Hypothalamus (tissue), 51 donors: ENCODE measurements around the gene TMEM266.

Source experiments
- DNase-seq, 51 donors: peaks; one replicate each; lab custom pipeline; 2025; lab: John Stamatoyannopoulos, UW

Gene TMEM266

GRCh38 chr15:76127169-76127568 lies 67.4 kb downstream of the TMEM266 start:
- DNase-seq: no peak

GRCh38 chr15:76127880-76128279 lies 68.1 kb downstream of the TMEM266 start:
- DNase-seq: no peak

GRCh38 chr15:76134537-76134936 lies 74.8 kb downstream of the TMEM266 start:
- DNase-seq: no peak

- DNase-seq: no peak
Measured at GRCh38 chr15:76135516-76135915, 75.7 kb downstream of the TMEM266 start.

GRCh38 chr15:76138436-76138835 lies 78.7 kb downstream of the TMEM266 start:
- DNase-seq: no peak

GRCh38 chr15:76139368-76140073 lies 79.7 kb downstream of the TMEM266 start:
- DNase-seq: peak in 37 of 51 donors; percentile 3 to 73 (median 39)

GRCh38 chr15:76140074-76140464 lies 80.3 kb downstream of the TMEM266 start:
- DNase-seq: no peak

- no peak for DNase-seq
Measured at GRCh38 chr15:76146812-76147211, 87.0 kb downstream of the TMEM266 start.

GRCh38 chr15:76147906-76148570 lies 88.3 kb downstream of the TMEM266 start:
- DNase-seq: peak in 20 of 51 donors; percentile 1 to 51 (median 10)

GRCh38 chr15:76149291-76149915 lies 89.6 kb downstream of the TMEM266 start:
- no peak for DNase-seq

GRCh38 chr15:76150513-76150912 lies 90.7 kb downstream of the TMEM266 start:
- DNase-seq: peak in 21 of 51 donors; percentile 5 to 41 (median 18)

GRCh38 chr15:76150971-76151598 lies 91.3 kb downstream of the TMEM266 start:
- peak in 45 of 51 donors; percentile 5 to 75 (median 40) for DNase-seq

- DNase-seq: no peak
Measured at GRCh38 chr15:76151599-76151974, 91.8 kb downstream of the TMEM266 start.

- no peak for DNase-seq
Measured at GRCh38 chr15:76152197-76152596, 92.4 kb downstream of the TMEM266 start.

- DNase-seq: no peak
Measured at GRCh38 chr15:76153241-76154197, 93.7 kb downstream of the TMEM266 start.

GRCh38 chr15:76155731-76156130 lies 95.9 kb downstream of the TMEM266 start:
- no peak for DNase-seq

- no peak for DNase-seq
Measured at GRCh38 chr15:76158226-76158625, 98.4 kb downstream of the TMEM266 start.

GRCh38 chr15:76158815-76159214 lies 99.0 kb downstream of the TMEM266 start:
- DNase-seq: no peak

GRCh38 chr15:76159282-76159681 lies 99.5 kb downstream of the TMEM266 start:
- DNase-seq: no peak
